NCI-H69 (cell line): ENCODE results near the gene ATP2C1.
A peak's percentile ranks its signal among the peaks of the same experiment; 100 is the strongest.
"Not testable (repeated sequence)": the region's sequence is repeated elsewhere in the genome, so short reads cannot be mapped to it uniquely, and the experiment has no call there.

Experiments
- DNase-seq: peaks from one replicate; lab custom pipeline; 2025; lab: John Stamatoyannopoulos, UW

Gene ATP2C1

DNA sequence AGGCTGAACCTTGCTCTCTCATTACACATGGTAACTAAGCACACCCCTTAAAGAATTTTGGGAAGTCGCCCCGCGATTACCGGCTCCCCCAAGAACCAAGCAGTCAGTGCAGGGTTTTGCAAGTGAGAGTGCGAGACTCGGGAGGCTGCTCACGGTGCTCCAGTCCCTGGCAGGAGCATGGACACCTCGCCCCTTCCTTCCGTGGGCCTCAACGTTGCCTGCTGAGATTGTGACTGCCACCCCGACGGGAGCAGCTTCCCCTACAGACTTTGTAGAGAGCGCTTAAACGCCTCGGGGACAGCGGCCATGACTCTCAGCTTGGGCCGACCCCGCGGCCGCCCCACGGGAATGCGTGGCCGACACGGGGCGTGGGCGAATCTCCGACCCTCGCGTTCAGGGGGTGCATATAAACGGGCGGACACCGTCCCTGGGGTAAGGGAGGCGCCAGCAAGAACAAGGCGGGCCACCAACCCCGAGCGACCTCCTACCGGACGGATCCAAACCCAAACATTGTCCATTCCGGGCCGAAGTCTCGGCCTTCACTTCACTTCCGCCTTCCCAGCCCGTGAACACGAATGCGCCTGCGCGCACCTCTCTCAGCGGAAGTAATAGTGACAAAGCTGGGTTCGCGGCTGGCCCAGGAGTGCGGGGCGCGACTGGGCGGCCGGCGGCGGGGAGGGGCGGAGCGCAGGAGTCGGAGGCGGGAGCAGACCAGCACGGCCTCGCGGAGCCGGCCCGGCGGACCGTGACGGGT lies at the start of gene ATP2C1:
TSS of gene ATP2C1 (plus strand) at position 709 of the 754 bp plus-strand sequence. CDS start 686 bp downstream, outside the sequence.
- peak; percentile 95 for DNase-seq

- no peak for DNase-seq
These were observed 49.4 kb upstream of the ATP2C1 start for GRCh38 chr3:130844462-130844861.

GRCh38 chr3:130846181-130846580 lies 47.7 kb upstream of the ATP2C1 start:
- no peak for DNase-seq

DNA sequence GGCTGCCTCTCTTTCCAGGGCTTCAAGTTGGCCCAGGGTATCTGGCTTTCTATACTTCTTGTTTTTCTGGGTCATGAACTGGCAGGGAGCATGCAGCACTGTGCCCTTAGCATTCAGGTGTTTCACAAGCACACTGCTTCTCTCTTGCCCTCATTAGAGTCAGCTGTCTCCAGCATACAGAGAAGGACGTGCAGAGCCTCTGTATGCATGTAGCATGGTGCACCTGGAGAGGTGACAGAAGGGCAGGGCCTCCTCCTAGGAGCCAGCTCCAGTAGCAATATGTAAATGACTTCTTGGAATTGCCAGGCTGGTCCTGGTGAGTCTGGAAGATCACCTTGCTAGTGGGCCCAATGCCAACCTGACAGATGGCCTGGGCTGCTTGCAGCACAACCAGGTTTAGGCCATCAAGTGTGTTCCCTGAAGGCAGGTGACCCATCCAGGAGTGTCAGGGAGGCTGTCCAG lies 44.8 kb upstream of the ATP2C1 start:
- DNase-seq: peak; percentile 98

DNA sequence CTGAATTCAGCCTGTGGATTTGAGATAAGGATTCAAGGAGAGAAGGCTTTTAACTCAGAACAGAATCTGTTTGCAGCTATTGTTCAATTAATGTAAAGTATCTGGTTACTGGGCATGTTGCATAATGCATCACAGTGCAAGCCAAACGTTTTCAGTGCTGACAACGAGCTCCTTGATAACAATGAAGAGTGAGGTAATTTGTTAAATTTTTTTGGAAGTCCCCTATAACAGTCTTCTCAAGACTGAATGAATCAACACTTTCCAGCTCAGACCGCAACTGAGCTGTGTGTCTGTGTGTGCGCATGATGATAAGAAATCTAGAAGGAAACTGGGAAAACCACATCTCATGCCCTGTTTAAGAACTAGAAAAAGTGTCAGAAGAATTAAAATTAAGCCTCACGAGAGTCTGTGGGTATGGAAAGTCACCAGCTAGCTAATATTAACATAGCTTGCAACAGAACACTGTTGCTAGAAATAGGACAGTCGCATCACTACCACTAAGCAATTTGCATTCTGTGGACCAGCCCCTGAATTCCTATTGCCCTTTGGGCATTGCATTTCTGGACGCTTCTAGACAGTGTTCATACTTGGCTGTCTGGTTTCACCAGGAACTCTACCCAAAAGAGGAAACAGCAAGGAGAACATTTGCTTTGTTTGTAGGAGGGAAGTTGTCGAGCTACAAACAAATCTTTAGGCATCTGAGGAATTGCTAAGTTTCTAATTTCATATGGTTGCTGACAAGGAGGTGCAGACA lies 43.7 kb upstream of the ATP2C1 start:
- DNase-seq: peak; percentile 73

DNA sequence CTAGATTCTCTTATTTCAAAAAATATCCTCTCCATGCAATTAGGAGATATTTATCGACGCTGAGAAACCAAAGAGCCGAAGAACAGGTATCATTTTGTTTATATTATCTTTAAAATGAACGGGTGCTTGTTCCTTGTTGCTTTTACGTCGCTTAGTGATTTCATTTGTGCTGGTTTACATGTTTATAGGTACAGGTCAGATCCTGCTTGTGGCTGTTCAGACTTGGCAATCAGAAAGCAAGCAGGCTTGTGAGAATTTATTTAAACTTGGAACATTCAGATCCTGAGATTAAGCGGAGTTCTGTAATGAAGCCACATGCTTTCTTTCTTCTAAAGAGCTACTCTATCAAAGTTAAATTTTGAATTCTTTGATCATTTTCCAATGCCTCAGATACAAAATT lies 43.0 kb upstream of the ATP2C1 start:
- no peak for DNase-seq

- no peak for DNase-seq
These were observed 42.6 kb upstream of the ATP2C1 start for GRCh38 chr3:130851277-130851676.

DNA sequence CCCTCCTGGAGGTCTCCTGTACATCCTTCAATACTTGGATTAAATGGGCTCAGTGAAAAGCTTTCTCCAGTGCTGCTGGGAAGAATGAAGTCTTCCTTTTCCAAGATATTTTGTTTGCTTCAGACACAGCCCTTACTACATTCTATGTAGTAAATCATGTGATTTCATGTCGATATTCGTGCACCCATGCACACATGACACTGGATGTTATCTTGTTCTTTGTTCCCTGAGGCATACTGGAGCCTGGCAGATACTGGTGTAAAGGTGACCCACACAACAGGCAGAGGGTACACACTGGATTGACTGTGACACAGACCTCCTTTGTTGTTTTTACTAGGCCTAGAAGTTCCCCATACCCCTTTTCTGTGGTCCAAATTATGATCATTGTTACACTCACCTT lies 40.3 kb upstream of the ATP2C1 start:
- DNase-seq: no peak

DNA sequence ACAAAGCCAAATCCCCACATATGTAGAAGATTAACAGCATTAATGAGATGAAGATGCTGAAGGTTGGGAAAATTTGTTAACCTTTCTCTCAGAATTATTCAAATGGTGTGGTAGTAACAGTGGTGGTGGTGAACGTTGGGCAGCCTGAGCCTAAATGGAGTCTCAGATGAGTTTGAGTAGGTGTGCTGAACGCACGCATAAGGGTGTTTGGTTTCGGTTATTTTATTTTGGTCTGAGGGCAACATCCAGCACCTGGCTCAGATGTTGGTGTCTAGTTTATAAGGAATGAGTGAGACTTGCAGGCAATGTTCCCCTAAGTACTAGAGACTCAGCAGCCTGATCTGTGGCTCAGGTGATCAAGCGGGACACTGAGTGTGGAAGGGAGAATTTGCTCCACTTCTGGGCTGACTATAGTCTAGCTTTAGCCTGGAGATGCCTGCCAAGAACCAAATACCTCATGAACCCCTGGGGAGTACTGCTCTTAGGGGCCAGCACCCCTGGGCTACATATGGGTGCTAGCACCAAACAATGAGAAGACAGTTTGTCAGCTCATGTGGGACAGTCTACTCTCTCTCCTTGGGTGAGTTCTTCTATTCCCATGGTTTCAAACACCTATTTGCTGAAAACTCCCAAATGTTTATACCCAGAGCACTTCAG lies 39.5 kb upstream of the ATP2C1 start:
- DNase-seq: no peak

DNA sequence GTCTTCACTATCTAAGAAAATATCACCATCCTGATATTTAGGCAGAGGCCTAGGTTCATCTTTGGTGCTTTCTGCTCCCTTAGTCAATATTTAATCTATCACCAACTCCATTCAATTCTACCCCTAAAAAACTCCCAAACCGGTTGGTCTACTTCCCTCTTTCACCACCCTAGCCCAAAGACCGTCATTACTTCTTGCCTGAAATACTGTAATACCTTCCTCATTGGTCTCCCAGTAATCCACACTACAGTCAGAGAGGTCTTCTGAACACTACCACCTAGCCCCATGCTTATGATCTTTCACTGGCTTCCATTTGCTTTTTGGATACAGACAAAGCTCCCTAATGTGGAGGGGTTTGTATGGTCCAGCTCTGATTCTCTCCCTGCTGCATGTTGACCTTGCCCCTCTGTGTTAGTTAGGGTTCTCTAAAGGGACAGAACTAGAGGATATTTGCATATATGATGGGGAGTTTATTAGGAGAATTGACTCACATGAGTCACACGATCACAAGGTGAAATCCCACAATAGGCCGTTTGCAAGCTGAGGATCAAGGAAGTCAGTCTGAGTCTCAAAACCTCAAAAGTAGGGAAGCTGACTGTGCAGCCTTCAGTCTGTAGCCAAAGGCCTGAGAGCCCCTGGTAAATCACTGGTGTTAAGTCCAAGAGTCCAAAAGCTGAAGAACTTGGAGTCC lies 36.4 kb upstream of the ATP2C1 start:
- DNase-seq: no peak

GRCh38 chr3:130862130-130862529 lies 31.8 kb upstream of the ATP2C1 start:
- DNase-seq: not testable (repeated sequence)

- DNase-seq: no peak
These were observed 28.4 kb upstream of the ATP2C1 start for GRCh38 chr3:130865489-130865888.

GRCh38 chr3:130866327-130866726 lies 27.6 kb upstream of the ATP2C1 start:
- DNase-seq: no peak

- no peak for DNase-seq
These were observed 23.5 kb upstream of the ATP2C1 start for GRCh38 chr3:130870423-130870822.

DNA sequence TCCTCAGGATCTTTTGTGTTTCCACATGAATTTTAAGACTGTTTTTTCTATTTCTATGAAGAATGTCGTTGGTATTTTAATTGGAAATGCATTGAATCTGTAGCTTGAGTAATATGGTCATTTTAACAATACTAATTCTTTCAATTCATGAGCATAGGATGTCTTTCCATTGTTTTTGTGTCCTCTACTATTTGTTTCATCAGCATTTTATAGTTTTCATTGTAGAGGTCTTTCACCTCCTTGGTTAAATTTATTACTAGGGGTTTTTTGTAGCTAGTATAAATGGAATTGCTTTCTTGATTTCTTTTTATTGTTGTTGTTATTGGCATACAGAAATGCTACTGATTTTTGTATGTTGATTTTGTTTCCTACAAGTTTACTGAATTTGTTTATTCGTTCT lies 17.3 kb upstream of the ATP2C1 start:
- no peak for DNase-seq

- no peak for DNase-seq
These were observed 15.4 kb upstream of the ATP2C1 start for GRCh38 chr3:130878464-130878863.

DNA sequence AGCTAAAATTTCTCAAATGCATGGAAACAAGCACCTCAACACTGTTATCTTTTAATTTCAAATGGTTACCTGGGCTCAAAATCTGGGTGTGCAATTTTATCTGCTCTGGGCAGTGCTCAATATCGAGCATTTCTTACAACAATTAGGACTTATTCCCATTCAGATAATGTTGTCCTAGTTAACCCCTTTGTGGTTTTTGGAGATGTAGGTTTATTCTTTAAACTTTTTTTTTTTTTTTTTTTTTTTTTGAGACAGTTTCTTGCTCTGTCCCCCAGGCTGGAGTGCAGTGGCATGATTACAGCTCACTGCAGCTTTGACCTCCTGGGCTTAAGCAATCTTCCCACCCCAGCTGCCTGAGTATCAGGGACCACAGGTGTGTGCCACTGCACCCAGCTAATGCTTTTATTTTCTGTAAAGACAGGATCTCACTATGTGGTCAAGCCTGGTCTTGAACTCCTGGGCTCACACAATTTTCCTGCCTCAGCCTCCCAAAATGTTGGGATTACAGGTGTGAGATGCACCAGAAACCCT lies 4.4 kb upstream of the ATP2C1 start:
- DNase-seq: no peak

GRCh38 chr3:130892759-130893375 lies 1.0 kb upstream of the ATP2C1 start:
- DNase-seq: peak; percentile 79

GRCh38 chr3:130894130-130894985 lies 474 bp downstream of the ATP2C1 start:
- DNase-seq: peak; percentile 66

DNA sequence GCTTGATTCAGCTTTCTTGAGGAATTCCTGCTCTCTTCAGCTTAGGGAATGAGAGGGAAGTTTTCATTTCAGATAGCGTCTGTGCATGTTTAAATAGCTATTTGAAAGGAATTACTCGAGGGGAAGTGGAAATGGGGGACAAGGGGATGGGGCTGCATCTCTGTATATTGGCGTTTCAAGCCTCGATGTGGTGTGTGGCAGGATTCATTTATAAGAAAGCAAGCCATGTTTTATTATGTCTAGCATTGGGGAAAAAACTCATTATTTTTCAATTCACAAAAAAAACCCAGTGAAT lies 1.0 kb downstream of the ATP2C1 start:
- peak; percentile 19 for DNase-seq
